Pancreas (tissue), 10 donors: Measurements from ENCODE around the gene FHOD3. TPM values are rescaled to one million over a fixed set of nuclear protein-coding genes. Genes with fewer than 3 reads are reported as not detected.
A peak's percentile ranks its signal among the peaks of the same experiment; 100 is the strongest.

ENCODE experiments used
- ATAC-seq, 4 donors: fragments of 200-7000 bp; cut with Tn5 transposase; one replicate each; pipeline versions ENCODE4 v1.8.0 to v1.9.1; 2020; ENCODE audit warnings: mild to moderate bottlenecking in 4 of 4, moderate library complexity in 4 of 4
- DNase-seq, 6 donors: peaks; one replicate each; pipeline ENCODE4 v3.0.0-alpha.2; 2020
- FAIRE-seq: peaks from 2 replicates; lab custom pipeline; 2012; peaks lifted over from hg19 to GRCh38; lab: Jason Lieb, UNC
- H3K27ac ChIP-seq, 4 donors: fragments of 200-600 bp; sonication (generic); 1 replicate in 3 of 4; 2 replicates in 1 of 4; pipeline versions ENCODE4 v1.5.0 to v1.8.0; 2020
- H3K27me3 ChIP-seq, 4 donors: fragments of 200-600 bp; one replicate each; pipeline ENCODE4 v1.8.0; 2021
- H3K36me3 ChIP-seq, 3 donors: fragments of 200-600 bp; sonication (generic) in 1 of 3; one replicate each; pipeline versions ENCODE4 v1.5.0 to v1.8.0; 2020 to 2021
- H3K4me1 ChIP-seq, 3 donors: fragments of 200-600 bp; one replicate each; pipeline ENCODE4 v1.8.0; 2021
- H3K4me3 ChIP-seq, 4 donors: fragments of 200-600 bp; sonication (generic) in 2 of 4; one replicate each; pipeline versions ENCODE4 v1.5.0 to v1.8.0; 2020 to 2021
- H3K9me3 ChIP-seq, 4 donors: fragments of 200-600 bp; one replicate each; pipeline ENCODE4 v1.8.0; 2021
- WGBS, 2 donors: extraction: QIAGEN DNeasy Blood & Tissue Kit; methylation state at CpG; one replicate each; pipeline ENCODE4 v1.1.7; 2013; 5-methylcytosine and 5-hydroxymethylcytosine counted together
- intact Hi-C, 3 donors: fragments of 100-400 bp; cut with DNase I; formaldehyde crosslinking; loops; one replicate each; pipeline versions ENCODE4 v1.11.1 to v1.14.2; 2022
- polyA plus RNA-seq, 2 donors: library from polyadenylated mRNA; stranded (reverse); fragments of 200-250 nt; gene quantifications; one replicate each; pipeline ENCODE4 v1.2.3, GENCODE V29; 2013
- total RNA-seq, 6 donors: library from RNA; stranded (reverse); fragmentation: NEBNext Ultra II Directional in 4 of 6; extraction: Animal tissue kit (Norgen Biotek cat#: 25700) in 4 of 6; gene quantifications; one replicate each; pipeline versions ENCODE4 v1.2.1 to v1.2.4, GENCODE V29; 2021 to 2023
- TF ChIP-seq, protein P1 (sequence below), 4 donors: fragments of 200-600 bp; sonication (generic) in 3 of 4; IDR thresholded peaks; one replicate each; pipeline versions ENCODE4 v1.5.0 to v1.8.0; 2021; ENCODE audit warnings: antibody characterized with exemption in 4 of 4
- donor health status: healthy with polysubstance abuse.
- donor health status: DM: no; HTN: no; CAD: no; lungs with moderate emphysema.
- donor health status: DM: no; HTN: no; CAD: no.
- donor health status: control.
- donor health status: control.
- donor health status: Bipolar disorder and iron deficiency.
- donor health status: DM: yes; HTN: yes; CAD: no.
- donor health status: DM: no; HTN: no; CAD: no.
- donor health status: DM: no; HTN: no; CAD: no.
- donor health status: DM: yes; HTN: yes; CAD: no.

Gene FHOD3
- total and polyA plus RNA-seq, 8 donors = 0.25 to 4.3 (median 1.2) TPM

GRCh38 chr18:36294031-36294430, 3.5 kb upstream of the FHOD3 start:
- WGBS, 2 donors = 59 to 61% methylated on average over 1 of the region's 1 CpG
- FAIRE-seq (no peak), ATAC-seq (no peak), DNase-seq (no peak)
- Histone ChIP-seq H3K9me3 (no peaks in the 10 kb centered on the region), H3K4me3 (no peak overlapping the region), H3K4me1 (peaks cover 0 to 4% (median 0%) of the 10 kb centered on the region in 3 donors), H3K36me3 (no peaks in the 10 kb centered on the region), H3K27ac (no peak overlapping the region), H3K27me3 (no peaks in the 10 kb centered on the region)
- TF ChIP-seq, protein P1, sequence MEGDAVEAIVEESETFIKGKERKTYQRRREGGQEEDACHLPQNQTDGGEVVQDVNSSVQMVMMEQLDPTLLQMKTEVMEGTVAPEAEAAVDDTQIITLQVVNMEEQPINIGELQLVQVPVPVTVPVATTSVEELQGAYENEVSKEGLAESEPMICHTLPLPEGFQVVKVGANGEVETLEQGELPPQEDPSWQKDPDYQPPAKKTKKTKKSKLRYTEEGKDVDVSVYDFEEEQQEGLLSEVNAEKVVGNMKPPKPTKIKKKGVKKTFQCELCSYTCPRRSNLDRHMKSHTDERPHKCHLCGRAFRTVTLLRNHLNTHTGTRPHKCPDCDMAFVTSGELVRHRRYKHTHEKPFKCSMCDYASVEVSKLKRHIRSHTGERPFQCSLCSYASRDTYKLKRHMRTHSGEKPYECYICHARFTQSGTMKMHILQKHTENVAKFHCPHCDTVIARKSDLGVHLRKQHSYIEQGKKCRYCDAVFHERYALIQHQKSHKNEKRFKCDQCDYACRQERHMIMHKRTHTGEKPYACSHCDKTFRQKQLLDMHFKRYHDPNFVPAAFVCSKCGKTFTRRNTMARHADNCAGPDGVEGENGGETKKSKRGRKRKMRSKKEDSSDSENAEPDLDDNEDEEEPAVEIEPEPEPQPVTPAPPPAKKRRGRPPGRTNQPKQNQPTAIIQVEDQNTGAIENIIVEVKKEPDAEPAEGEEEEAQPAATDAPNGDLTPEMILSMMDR (IDR thresholded peaks at IDR 0.05) = no peak
- intact Hi-C loops = no loop called here

GRCh38 chr18:36295214-36295613, 2.3 kb upstream of the FHOD3 start:
- DNase-seq (no peak), FAIRE-seq (no peak), ATAC-seq (no peak)
- Histone ChIP-seq H3K27ac (no peak overlapping the region), H3K4me3 (no peak overlapping the region), H3K4me1 (peaks cover 0 to 4% (median 0%) of the 10 kb centered on the region in 3 donors), H3K36me3 (no peaks in the 10 kb centered on the region), H3K9me3 (no peaks in the 10 kb centered on the region), H3K27me3 (no peaks in the 10 kb centered on the region)
- TF ChIP-seq, protein P1 (IDR thresholded peaks at IDR 0.05) = no peak
- 92 to 97% methylated on average over 1 of the region's 1 CpG for WGBS, 2 donors
- intact Hi-C loops = no loop called here

- H3K9me3 ChIP-seq = no peaks in the 10 kb centered on the region
- peak overlapping the region in 2 of 4 donors; percentile 59 to 70 for H3K4me3 ChIP-seq
- no peak overlapping the region for H3K27ac ChIP-seq
- DNase-seq (peak in 1 of 6 donors; percentile 26), ATAC-seq (peak in 2 of 4 donors; percentile 14 to 34), FAIRE-seq (no peak)
- TF ChIP-seq, protein P1 (IDR thresholded peaks at IDR 0.05) = no peak
- no peaks in the 10 kb centered on the region for H3K36me3 ChIP-seq
- 25 to 28% methylated on average over 21 of the region's 21 CpGs for WGBS, 2 donors
- intact Hi-C loops = no loop called here
- no peaks in the 10 kb centered on the region for H3K27me3 ChIP-seq
- H3K4me1 ChIP-seq = peaks cover 0 to 4% (median 0%) of the 10 kb centered on the region in 3 donors
Observed at GRCh38 chr18:36295880-36296301, 1.6 kb upstream of the FHOD3 start.

- TF ChIP-seq, protein P1 (IDR thresholded peaks at IDR 0.05) = no peak
- no peaks in the 10 kb centered on the region for H3K27me3 ChIP-seq
- no peaks in the 10 kb centered on the region for H3K36me3 ChIP-seq
- peak overlapping the region; percentile 26 to 70 (median 52) for H3K4me3 ChIP-seq
- ATAC-seq (peak; percentile 58 to 85 (median 80)), FAIRE-seq (no peak), DNase-seq (peak; percentile 41 to 82 (median 66))
- no peaks in the 10 kb centered on the region for H3K9me3 ChIP-seq
- peaks cover 0 to 4% (median 0%) of the 10 kb centered on the region in 3 donors for H3K4me1 ChIP-seq
- intact Hi-C loops = no loop called here
- peak overlapping the region in 1 of 4 donors; percentile 30 for H3K27ac ChIP-seq
- WGBS, 2 donors = 0 to 1% methylated on average over 43 to 47 of the region's 47 CpGs
Observed at GRCh38 chr18:36296650-36297416, 680 bp upstream of the FHOD3 start.
